Aorta (tissue), 5 donors: ENCODE data around the gene DNER. TPM values are rescaled to one million over a fixed set of nuclear protein-coding genes. Genes with fewer than 3 reads are reported as not detected.
A peak's percentile ranks its signal among the peaks of the same experiment; 100 is the strongest.

ENCODE experiments used
- ATAC-seq: fragments of 200-7000 bp; cut with Tn5 transposase; one replicate; pipeline ENCODE4 v1.9.1; 2022; ENCODE audit warnings: moderate library complexity; ENCODE audit not compliant: low FRiP score
- DNase-seq, 2 donors: peaks; one replicate each; pipeline ENCODE4 v3.0.0-alpha.2; 2020
- H3K27ac ChIP-seq, 2 donors: one replicate each; pipeline ENCODE4 v1.5.1; 2013; ENCODE audit warnings: low read length in 2 of 2, mild to moderate bottlenecking in 2 of 2, moderate library complexity in 2 of 2, control low read depth in 1 of 2, inconsistent platforms in 1 of 2, low read depth in 1 of 2
- H3K27me3 ChIP-seq, 2 donors: one replicate each; pipeline ENCODE4 v1.6.1; 2013; ENCODE audit warnings: control low read depth in 1 of 2, low read length in 1 of 2, mild to moderate bottlenecking in 1 of 2, moderate library complexity in 1 of 2; ENCODE audit not compliant: insufficient read depth in 2 of 2, control insufficient read depth in 1 of 2
- H3K36me3 ChIP-seq, 2 donors: one replicate each; pipeline ENCODE4 v1.6.1; 2013; ENCODE audit warnings: control low read depth in 1 of 2, low read length in 1 of 2, mild to moderate bottlenecking in 1 of 2; ENCODE audit not compliant: insufficient read depth in 2 of 2, control insufficient read depth in 1 of 2
- H3K4me1 ChIP-seq, 2 donors: one replicate each; pipeline ENCODE4 v1.6.1; 2013; ENCODE audit warnings: low read length in 2 of 2, control low read depth in 1 of 2, mild to moderate bottlenecking in 1 of 2, moderate library complexity in 1 of 2; ENCODE audit not compliant: insufficient read depth in 2 of 2, control insufficient read depth in 1 of 2
- H3K4me3 ChIP-seq, 2 donors: one replicate each; pipeline ENCODE4 v1.5.1; 2013; ENCODE audit warnings: low read length in 2 of 2, control low read depth in 1 of 2, mild to moderate bottlenecking in 1 of 2
- H3K9me3 ChIP-seq: one replicate; pipeline ENCODE4 v1.6.1; 2013; ENCODE audit warnings: mild to moderate bottlenecking, low read length; ENCODE audit not compliant: control insufficient read depth
- WGBS, 2 donors: extraction: QIAGEN DNeasy Blood & Tissue Kit; methylation state at CpG; one replicate each; pipeline ENCODE4 v1.1.7; 2013; 5-methylcytosine and 5-hydroxymethylcytosine counted together
- intact Hi-C, 2 donors: fragments of 100-400 bp; cut with DNase I; formaldehyde crosslinking; loops; one replicate each; pipeline versions ENCODE4 v1.14.2 to v1.15.0; 2022
- polyA plus RNA-seq, 2 donors: library from polyadenylated mRNA; stranded (reverse); fragments of 200-250 nt; gene quantifications; one replicate each; pipeline ENCODE4 v1.2.3, GENCODE V29; 2013
- total RNA-seq, 2 donors: library from RNA; stranded (reverse); fragmentation: NEBNext Ultra II Directional; extraction: Animal tissue kit (Norgen Biotek cat#: 25700); gene quantifications; one replicate each; pipeline ENCODE4 v1.2.1, GENCODE V29; 2021
- donor health status: healthy with polysubstance abuse.
- donor health status: Bipolar disorder and iron deficiency.
- donor health status: DM: no; HTN: no; CAD: no.
- donor health status: DM: no; HTN: no; CAD: no.
- donor health status: DM: yes; HTN: yes; CAD: no.

The DNER gene
- total and polyA plus RNA-seq, 4 donors: 0.45 to 2.5 (median 1.1) TPM

DNA sequence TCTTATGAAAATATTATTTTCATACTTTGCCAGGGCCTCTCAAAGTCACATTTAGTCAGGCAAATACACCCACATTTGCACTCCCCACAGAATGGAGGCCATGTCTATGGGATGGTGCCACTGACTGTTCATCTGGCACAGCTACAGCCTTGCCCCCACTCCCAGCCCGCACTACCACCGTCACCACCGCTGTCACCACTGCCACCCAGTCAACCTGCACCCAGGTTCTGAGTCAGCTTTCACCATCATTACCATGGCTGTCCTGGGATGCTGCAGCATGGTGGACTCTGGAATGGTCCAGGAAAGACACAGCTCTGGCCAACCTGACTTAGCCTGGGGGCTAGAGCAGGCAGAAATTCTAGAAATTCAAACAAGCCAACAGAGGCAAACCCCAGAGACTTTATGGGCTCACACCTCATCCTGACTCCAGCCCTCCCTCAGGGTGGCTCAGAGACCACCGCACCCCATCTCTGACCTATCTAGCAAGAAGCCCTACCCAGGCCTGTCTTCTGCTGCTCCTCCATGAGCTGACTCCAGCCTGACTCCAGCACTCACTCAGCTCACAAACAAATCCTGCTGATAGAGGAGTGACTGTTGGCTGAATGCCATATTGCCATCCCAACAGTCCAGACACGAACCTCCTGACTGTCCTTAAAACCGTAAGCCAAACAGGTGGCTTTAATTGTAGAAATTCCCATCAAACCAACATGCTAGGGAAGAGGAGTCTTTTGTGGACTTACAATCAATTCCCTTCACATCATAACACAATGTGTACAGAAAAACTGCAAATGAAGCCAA is 28.0 kb downstream of the DNER start:
- no peaks in the 10 kb centered on the region for H3K27me3 ChIP-seq
- H3K27ac ChIP-seq: no peak overlapping the region
- intact Hi-C loops: no loop called here
- ATAC-seq (no peak), DNase-seq (no peak)
- no peaks in the 10 kb centered on the region for H3K4me1 ChIP-seq
- H3K9me3 ChIP-seq: peaks cover 6% of the 10 kb centered on the region
- 79 to 80% methylated on average over 6 of the region's 6 CpGs for WGBS, 2 donors
- H3K36me3 ChIP-seq: no peaks in the 10 kb centered on the region
- no peak overlapping the region for H3K4me3 ChIP-seq

- H3K27me3 ChIP-seq: no peaks in the 10 kb centered on the region
- WGBS, 2 donors: 72 to 79% methylated on average over 6 of the region's 6 CpGs
- no peak for ATAC-seq
These were observed 29.3 kb downstream of the DNER start for GRCh38 chr2:229684942-229685562.

DNA sequence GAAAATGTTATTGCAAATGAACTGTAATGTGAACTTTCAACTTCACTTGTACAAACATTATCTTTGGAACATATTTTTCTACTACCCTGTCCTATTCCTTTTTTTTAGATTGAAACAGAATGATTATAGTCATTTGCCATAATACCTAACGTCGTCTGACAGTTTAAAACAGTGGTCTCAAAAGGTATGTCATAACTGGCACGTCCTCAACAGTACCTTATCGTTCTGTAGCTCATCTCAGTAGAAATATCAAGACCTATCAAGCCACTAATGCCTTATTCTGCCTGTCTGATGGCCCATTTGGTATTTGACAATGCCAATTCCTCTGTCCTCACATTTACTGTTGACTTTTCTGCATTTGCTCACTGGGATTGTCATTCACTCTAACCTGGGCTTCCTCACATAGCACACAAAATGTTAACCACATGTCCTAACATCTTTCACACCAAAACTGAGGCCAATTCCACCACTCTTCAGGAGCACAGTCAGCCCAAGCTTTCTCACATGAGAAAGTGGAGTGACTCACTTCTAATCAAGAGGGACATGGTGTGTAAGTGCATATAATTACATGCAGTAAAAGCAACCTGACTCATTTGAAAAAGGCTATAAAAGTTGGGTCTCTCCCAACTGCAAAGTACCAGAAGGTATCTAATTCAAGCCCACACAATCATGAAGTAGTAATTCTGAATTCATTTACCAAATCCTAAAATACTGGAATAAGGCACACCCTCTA is 34.8 kb downstream of the DNER start:
- H3K4me1 ChIP-seq: no peaks in the 10 kb centered on the region
- WGBS, 2 donors: 77 to 80% methylated on average over 4 of the region's 4 CpGs

More at GRCh38 chr2:229684942-229685562, 29.3 kb downstream of the DNER start:
- Histone ChIP-seq H3K4me1 (no peaks in the 10 kb centered on the region), H3K4me3 (no peak overlapping the region), H3K9me3 (peaks cover 6% of the 10 kb centered on the region), H3K27ac (no peak overlapping the region), H3K36me3 (no peaks in the 10 kb centered on the region)
- no peak for DNase-seq
- intact Hi-C loops: no loop called here

DNA sequence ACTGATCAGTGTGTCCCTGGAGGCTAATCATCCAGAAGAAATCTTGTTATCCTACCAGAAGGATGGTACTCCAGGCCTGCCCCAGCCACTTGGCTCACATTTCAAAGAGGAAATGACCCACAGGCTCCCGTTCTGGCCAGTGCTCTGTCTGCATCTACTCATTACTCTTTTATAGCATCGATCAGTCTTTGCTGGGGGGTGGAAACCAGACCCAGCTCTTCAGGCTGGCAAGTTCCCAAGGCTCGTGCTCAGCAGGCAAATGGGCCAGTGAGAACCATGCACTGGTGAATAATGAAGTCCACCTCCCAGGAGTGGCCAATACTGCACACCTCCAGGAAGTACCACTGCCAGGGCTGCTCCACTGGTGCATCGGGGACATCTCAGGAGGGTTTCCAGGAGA is 38.8 kb downstream of the DNER start:
- WGBS, 2 donors: 37 to 41% methylated on average over 4 of the region's 4 CpGs
- no peaks in the 10 kb centered on the region for H3K36me3 ChIP-seq
- H3K4me1 ChIP-seq: no peaks in the 10 kb centered on the region
- intact Hi-C loops: no loop called here
- peaks cover 0 to 5% of the 10 kb centered on the region in 2 donors for H3K27me3 ChIP-seq
- no peak overlapping the region for H3K27ac ChIP-seq
- ATAC-seq: no peak
- H3K9me3 ChIP-seq: peaks cover 4% of the 10 kb centered on the region
- no peak for DNase-seq
- no peak overlapping the region for H3K4me3 ChIP-seq

More for the DNA sequence above, 34.8 kb downstream of the DNER start:
- DNase-seq (no peak), ATAC-seq (no peak)
- Histone ChIP-seq H3K9me3 (peaks cover 6% of the 10 kb centered on the region), H3K36me3 (no peaks in the 10 kb centered on the region), H3K4me3 (no peak overlapping the region), H3K27ac (no peak overlapping the region), H3K27me3 (peaks cover 0 to 5% of the 10 kb centered on the region in 2 donors)
- intact Hi-C loops: no loop called here

DNA sequence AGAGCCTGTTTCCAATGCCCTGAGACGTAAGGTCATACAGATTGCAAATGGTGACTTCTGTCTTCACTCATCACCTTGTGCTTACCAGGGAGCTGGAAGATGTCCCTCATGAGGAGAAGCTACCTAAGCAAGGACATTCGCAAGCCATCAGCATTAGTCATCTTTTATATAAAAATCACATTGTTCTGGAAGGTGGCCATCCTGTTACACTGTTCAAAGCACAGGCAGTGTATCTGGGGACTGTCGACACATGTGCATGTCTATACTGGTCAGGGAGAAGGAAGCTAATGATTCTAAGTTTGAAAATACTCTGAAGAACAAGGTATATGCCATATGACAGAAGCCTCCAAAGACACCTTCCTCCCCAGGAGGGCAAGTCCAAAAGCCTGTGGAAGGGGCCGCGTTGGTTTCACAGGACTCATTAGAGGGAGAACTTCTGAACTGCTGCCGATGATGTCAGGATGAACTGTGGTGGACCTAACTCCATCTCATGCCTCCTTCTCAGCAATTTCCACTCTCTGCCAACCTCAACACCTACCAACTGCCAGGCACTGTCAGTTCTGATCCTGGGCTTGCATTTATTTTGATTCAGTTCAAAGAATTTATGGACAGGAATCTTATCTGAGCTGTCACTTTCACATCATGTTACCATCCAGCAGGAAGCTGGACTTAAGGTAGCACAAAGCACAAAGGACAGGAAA is 39.4 kb downstream of the DNER start:
- no peak overlapping the region for H3K27ac ChIP-seq
- 85 to 86% methylated on average over 6 of the region's 6 CpGs for WGBS, 2 donors
- H3K4me1 ChIP-seq: no peaks in the 10 kb centered on the region
- ATAC-seq (no peak), DNase-seq (no peak)
- H3K4me3 ChIP-seq: no peak overlapping the region
- intact Hi-C loops: no loop called here
- peaks cover 4% of the 10 kb centered on the region for H3K9me3 ChIP-seq
- no peaks in the 10 kb centered on the region for H3K36me3 ChIP-seq
- H3K27me3 ChIP-seq: peaks cover 0 to 5% of the 10 kb centered on the region in 2 donors

DNA sequence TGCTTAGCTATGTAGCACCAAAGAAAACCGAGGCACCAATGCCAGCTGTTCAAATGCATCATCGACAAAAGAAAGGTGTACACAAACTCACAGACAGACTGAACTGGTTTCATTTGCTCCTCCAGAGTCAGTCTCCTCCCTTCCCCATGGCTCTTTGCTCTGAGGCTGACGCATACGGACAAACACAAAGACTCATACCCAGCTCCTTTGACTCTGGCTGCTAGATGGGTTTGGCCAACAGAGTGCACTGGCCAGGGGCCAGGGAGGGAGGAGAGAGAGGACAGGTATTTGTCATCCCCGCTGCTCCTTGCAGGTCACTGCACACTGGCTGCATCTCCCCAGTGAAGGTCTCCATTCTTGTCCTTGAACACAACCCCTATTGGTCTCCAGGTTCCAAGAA is 40.7 kb downstream of the DNER start:
- Histone ChIP-seq H3K27me3 (peaks cover 0 to 5% of the 10 kb centered on the region in 2 donors), H3K9me3 (peaks cover 2% of the 10 kb centered on the region), H3K27ac (no peak overlapping the region), H3K4me1 (no peaks in the 10 kb centered on the region), H3K4me3 (no peak overlapping the region), H3K36me3 (no peaks in the 10 kb centered on the region)
- DNase-seq: no peak
- ATAC-seq: no peak
- intact Hi-C loops: no loop called here
- WGBS, 2 donors: 88 to 92% methylated on average over 5 of the region's 5 CpGs

DNA sequence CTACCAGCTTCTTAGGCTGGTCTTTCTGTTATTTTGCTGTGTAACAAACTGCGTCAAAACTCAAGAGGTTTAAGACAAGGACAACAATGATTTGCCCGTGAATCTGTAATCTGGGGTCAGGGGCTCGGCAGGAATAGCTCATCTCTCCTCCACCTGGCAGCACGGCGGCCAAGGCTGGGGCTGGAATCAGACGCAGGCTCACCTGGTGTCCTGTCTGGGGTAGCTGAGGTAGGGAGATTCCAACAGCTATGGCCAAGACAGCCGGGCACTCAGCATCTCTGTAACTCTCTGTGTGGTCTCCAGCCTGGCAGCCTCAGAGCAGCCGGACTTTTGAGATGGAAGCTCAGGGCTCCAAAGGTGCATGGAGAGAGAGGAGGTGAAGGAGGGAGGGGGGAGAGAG is 42.3 kb downstream of the DNER start:
- Histone ChIP-seq H3K9me3 (peaks cover 2% of the 10 kb centered on the region), H3K36me3 (no peaks in the 10 kb centered on the region), H3K4me3 (no peak overlapping the region), H3K27me3 (peaks cover 0 to 5% of the 10 kb centered on the region in 2 donors), H3K27ac (no peak overlapping the region), H3K4me1 (no peaks in the 10 kb centered on the region)
- DNase-seq: no peak
- intact Hi-C loops: no loop called here
- WGBS, 2 donors: 61 to 69% methylated on average over 8 of the region's 8 CpGs
- ATAC-seq: peak; percentile 25

DNA sequence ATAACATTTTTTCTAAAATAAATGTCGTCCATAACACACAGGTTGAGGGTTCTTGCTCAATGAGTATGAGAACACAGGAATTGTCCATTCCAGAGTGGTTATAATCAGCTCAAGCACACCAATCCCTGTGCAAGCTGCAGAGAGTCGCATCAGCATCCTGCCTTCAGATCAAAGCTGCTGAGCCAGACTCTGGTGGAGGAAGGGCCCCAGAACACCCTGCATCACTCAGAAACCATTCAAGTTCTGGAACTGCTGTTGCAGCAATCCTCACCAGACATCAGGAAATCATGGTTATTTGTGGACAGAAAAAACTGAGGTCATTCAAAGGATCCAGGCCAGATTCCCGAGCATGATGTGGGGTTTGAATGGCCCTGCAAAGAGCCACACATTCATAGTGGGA is 44.5 kb downstream of the DNER start:
- DNase-seq: no peak
- WGBS, 2 donors: 51% methylated on average over 3 of the region's 3 CpGs
- intact Hi-C loops: no loop called here

More for the DNA sequence above, 44.5 kb downstream of the DNER start:
- Histone ChIP-seq H3K4me3 (no peak overlapping the region), H3K4me1 (no peaks in the 10 kb centered on the region), H3K9me3 (peaks cover 2% of the 10 kb centered on the region), H3K27ac (no peak overlapping the region), H3K36me3 (no peaks in the 10 kb centered on the region), H3K27me3 (peaks cover 0 to 2% of the 10 kb centered on the region in 2 donors)
- ATAC-seq: no peak
